Activated CD8-positive, alpha-beta memory T cell treated with anti-CD3 and anti-CD28 coated beads, Interleukin-2, amount 50 U/mL, for 1 hour (primary cell): ENCODE measurements around the gene PRKAG2.
"Not testable (repeated sequence)": the region's sequence is repeated elsewhere in the genome, so short reads cannot be mapped to it uniquely, and the experiment has no call there.

ENCODE experiments used
- DNase-seq: peaks from one replicate; pipeline ENCODE4 v3.0.0-alpha.2; 2020; ENCODE audit errors: extremely low read depth

Gene PRKAG2

GRCh38 chr7:151591866-151592265 lies 285.0 kb downstream of the PRKAG2 start:
- DNase-seq = no peak

DNA sequence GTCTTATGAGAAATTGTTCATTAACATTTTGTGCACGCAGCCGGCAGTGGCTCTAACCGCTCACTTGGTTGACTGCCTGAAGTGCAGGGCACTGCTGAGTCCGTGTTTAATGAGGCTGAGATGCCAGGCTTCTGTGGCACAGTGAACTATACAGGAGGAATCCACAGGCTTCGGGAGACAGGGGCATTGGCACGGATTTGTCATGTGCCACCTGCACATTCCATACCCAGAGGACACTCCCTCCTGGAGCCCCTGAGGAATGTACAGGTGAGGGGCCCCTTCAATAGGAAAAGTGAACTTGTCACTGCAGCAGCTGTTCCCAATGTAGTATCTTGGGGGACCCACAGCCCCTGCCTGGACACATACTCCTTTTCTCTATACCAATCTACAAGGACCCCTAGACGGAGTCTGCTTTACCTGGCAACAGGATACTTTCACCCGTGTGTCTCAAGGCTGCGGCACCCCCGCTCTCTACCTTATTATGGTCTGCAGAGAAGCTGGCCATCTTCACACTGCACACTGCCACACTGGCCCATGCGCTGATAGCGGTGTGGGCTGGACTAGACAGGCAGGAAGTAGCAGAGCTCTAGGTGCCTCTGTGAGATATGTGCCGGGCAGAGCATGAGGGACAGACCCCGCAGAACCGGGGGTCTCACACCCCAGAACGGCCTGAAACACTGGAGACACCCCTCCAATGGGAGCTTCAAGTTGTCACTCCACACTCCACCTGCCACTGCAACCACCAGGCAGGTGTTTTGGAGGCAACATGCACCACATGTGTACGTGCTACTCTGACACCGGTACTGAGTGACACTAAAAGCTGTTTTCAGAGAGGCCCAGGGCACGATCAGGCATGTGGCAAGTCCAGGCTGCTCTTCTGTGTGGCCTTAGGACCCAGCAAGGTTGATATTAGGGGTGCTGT lies 285.8 kb downstream of the PRKAG2 start:
- DNase-seq = no peak

- DNase-seq = no peak
Observed at GRCh38 chr7:151590071-151590849, 286.7 kb downstream of the PRKAG2 start.

DNA sequence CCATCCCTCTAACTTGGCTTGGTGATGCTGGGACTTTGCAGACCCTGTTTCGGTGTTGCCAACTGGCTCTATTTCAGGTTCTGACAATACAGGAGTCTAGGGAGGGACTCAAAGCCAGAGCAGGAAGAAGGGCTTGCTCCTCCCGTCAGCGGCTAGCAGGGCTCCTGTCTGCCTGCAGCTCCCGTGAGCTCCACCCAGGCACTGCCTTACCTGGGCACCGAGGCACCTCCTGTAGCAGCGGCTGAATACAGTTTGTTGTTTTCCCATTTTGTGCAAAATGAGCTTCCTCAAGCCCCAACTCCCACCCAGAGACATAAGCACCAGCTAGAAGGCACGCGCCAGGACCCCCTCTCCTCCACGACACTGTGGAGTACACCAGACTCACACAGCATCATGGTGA lies 287.9 kb downstream of the PRKAG2 start:
- no peak for DNase-seq

DNA sequence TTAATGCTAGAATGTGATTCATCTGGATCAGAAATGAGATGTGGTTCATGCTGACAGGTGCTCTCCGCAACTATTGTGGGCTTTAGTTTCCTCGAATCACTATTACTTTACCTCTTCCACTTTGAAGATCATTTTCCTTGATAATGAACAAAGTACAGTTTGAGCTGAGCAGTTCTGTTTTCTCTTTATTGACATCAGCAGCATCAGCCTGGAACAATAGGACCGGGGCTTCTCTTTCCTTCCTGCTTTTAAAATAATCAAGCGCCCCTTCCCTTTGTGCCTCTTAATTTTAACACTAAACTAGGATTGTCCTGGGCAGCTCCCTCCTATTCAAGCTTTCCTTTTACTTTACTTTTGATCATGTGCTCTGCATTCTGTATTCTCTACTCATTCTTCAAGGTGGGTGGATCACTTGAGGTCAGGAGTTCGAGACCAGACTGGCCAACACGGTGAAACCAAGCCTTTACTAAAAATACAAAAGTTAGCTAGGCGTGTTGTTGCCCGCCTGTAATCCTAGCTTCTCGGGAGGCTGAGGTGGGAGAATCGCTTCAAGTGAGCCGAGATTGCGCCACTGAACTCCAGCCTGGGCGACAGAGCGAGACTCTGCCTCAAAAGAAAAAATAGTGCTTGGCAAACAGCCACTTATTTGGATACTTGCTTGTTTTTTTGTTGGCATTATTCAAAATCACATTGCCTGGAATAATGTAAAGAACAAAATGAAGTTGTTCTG lies 290.2 kb downstream of the PRKAG2 start:
- no peak for DNase-seq

GRCh38 chr7:151585744-151586393 lies 291.0 kb downstream of the PRKAG2 start:
- DNase-seq = no peak

- DNase-seq = no peak
Observed at GRCh38 chr7:151581741-151582140, 295.2 kb downstream of the PRKAG2 start.

- no peak for DNase-seq
Observed at GRCh38 chr7:151579644-151580043, 297.3 kb downstream of the PRKAG2 start.

DNA sequence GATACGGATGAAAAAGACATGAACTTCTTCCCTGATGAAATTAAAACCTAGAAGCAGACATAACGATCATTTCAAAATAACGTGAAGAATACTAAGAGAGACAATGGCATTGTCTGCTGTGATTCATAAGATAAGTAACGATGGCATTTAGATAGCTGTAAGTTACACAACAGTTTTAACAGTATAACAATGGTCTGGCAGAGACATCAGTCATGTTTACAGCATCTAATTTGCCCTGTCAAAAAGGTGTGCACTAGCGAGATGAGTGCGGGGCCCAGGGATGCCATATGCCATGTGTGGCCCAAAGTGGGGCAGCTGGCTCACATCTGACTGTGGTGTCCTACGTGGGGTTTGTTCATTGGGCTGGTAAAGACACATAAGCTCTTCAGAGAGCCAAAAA lies 301.5 kb downstream of the PRKAG2 start:
- no peak for DNase-seq

DNA sequence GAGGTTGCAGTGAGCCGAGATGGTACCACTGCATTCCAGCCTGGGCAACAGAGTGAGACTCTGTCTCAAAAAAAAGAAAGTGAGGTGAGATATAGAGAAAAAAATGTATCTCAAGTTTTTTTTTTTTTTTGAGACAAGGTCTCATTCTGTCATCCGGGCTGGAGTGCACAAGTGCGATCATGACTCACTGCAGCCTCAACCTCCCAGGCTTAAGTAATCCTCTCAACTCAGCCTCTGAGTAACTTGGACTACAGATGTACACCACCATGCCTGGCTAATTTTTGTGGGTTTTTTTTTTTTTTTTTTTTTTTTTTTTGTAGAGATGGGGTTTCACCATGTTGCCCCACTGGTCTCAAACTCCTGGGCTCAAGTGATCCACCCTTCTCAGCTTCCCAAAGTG lies 303.9 kb downstream of the PRKAG2 start:
- not testable (repeated sequence) for DNase-seq

DNA sequence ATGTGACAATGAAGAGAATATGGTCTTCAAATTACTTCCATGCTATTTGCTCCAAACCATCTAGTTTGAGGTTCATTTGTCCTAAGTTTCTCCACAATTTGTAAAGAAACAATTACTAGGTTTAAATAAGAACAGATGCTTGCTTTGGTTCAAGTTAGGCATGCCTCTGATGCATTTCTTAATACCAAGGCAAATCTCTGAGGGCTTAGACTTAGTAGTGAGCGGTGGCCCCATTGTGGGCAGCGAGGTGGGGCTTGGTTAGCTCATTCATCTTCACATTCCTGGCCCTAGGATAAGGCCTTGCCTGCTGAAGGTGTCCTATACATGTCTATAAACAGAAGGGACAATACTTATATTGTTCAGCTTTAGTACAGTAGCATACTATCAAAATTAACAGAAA lies 304.8 kb downstream of the PRKAG2 start:
- no peak for DNase-seq

DNA sequence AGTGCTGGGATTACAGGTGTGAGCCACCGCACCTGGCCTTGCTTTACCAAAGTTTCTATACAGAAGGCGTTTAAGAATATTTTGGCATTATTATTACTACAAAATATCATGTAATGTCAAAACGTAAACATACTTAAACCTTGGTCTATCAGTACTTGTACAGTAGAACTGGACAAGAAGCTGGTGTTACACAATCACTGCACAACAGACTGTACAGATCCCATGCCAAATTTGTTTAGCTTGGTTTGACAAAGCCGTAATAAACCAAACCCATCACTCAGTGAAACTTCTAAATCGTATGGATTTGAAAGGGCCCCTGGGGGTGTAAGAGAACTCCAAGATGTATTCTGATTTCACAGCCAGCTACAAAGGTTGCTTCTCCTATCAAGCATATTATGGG lies 305.4 kb downstream of the PRKAG2 start:
- no peak for DNase-seq

GRCh38 chr7:151570366-151570915 lies 306.5 kb downstream of the PRKAG2 start:
- no peak for DNase-seq

DNA sequence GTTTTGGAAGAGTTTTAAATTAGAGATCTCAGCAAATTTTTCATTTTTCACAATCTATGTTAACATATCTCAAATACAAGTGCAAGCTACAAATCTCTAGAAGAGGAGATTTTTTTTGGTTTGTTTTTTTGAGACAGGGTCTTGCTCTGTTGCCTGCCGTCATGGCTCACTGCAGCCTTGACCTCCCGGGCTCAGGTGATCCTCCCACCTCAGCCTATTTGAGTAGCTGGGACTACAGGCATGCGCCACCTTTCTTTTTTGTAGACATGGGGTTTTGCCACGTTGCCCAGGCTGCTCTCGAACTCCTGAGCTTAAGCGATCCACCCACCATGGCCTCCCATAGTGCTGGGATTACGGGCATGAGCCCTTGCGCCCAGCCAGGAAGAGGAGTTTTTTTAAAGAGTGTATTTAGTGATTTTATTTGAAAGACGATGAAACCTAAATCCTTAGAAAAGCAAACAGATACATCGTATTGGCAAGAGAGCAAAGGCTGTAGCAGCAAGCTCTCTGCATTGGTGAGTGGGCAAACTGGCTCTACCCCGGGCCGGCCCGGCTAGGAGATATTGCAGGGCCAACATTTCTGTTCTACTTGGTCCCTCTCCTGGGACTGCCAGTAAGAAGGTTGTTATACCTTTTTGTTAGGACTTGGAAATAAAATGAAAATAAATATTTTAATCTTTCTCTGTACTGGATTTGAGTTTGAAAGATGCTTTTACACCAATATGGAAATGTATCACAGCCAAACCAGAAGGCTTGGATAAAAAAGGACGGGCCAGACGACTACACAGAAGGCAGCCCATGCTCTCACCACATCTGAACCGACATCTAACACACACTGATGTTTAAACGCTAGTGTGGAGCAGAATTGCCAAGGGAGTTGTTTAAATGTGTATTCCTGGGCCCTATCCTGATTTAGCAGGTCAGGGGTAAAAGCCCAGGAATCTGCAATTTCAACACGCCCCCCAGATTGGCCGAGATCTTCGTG lies 307.7 kb downstream of the PRKAG2 start:
- DNase-seq = no peak

- DNase-seq = no peak
Observed at GRCh38 chr7:151566897-151567320, 310.0 kb downstream of the PRKAG2 start.

GRCh38 chr7:151565541-151565940 lies 311.4 kb downstream of the PRKAG2 start:
- DNase-seq = no peak

DNA sequence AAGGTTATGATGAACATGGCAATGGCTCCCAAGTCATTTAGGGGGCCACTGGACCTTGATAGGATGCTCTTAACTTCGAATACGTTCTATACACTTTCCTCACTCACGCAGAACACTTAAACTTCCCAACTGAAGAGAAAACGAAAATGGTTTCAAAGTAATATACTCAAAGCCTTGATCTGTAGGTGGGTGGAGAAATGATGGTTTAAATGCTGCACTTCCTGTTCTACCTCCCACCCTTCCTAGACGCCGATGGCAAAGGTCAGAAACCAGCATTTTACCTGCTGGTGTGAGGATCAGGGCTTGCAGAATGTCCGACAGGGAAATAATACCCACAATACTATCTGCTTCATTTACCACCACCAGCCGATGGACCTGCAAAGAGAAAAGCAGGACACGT lies 316.7 kb downstream of the PRKAG2 start:
- DNase-seq = no peak

DNA sequence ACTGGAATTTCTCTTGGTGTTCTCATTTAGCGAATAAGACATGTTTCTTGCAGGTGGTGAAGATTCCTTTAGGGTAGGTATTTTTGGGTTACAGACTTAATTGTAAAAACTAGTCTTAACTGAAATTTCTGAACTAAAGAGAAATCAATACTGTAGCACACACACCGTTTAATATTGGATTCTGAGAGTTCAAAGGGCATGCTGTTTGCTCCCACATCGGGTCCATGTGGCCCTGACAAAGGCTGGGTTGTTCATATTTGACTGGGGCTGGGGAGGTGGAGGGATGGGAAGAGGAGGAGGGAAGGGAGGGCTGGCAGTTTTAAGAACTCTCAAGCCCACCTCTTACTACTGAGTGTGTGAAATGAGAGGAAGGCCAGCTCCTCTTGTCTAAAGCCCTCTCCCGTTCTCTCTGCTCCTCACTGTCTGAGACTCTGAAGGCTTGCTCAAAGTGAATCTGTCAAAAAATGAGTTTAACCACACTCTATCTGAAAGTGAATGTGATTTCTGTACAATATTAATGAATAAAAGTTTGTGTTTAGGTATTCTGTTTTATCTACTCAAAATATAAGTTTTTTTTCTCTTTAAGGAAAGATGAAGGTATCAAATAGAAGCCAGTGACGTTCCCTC lies 317.2 kb downstream of the PRKAG2 start:
- DNase-seq = no peak

DNA sequence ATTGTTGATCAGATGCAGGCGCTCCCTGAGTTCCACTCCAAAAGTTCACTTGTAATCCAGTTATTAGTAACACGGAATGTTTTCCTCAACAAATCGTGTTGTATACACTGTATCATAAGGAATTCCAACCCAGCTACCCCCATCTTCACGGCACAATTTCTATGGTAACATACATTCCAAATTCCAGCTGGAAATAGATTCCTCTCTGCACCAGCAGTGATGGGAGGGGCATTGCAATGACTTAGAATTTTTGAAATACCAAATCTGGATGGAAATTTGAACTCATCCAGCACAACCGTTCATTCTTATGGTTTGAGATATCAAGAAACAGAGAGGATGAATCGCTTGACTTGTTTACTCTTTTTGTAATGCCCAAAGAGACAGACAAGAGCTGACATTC lies 318.3 kb downstream of the PRKAG2 start:
- DNase-seq = no peak

DNA sequence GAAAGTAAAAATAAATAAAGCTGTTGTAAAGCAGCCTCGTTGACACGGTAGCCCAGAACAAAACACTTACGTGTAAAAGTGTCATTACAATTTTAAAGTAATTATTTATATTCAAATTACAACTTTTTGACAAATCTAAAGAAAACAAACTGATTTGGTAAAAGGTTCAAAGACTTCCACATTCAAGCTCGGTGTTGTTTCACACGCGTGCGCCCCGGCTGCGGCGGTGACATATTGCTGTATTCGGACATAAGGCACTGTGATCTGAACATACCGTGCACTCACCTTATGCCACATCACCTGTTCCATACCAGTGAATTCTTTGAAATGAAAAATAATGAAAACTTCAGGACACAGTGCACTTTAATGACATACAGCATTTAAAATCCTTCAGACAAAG lies 320.3 kb downstream of the PRKAG2 start:
- DNase-seq = no peak
